Erythroblast (primary cell): ENCODE measurements around the gene HMGXB4.

Experiments
- GATA1 ChIP-seq: IDR thresholded peaks from 2 replicates; pipeline ENCODE4 v1.6.1; 2011; ENCODE audit warnings: low read depth, mild to moderate bottlenecking, control low read depth, low read length, moderate library complexity
- POLR2A ChIP-seq: IDR thresholded peaks from 2 replicates; pipeline ENCODE4 v1.6.1; 2011; ENCODE audit warnings: mild to moderate bottlenecking, low read length

DNA sequence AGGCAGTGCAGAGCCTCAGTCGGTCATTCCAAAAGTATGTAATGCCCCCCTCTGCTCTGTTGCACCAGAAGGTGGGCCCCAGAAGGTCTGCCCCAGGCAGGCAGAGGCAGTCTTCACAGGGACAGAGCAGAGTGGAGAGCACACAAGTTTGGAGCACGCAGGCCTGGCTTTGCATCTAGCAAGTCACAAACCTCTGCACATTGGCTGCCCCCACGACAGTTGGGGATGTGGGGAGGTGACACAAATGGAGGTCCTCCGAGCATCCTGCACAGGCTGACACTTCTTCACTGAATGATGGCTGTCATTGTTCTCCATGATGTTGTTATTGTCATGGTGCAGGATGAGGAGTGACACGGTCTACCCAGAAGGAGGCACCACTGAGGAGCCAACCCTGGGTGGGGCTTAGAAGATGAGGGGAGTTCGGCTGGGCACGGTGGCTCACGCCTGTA lies 54.3 kb downstream of the HMGXB4 start:
- TF ChIP-seq POLR2A, result no peak
- TF ChIP-seq GATA1, result no peak
